IMR-90 (cell line): Measurements from ENCODE around the gene RARRES1. TPM values are rescaled to one million over a fixed set of nuclear protein-coding genes. Genes with fewer than 3 reads are reported as not detected.

Experiments used
- ATAC-seq: fragments of 200-7000 bp; cut with Tn5 transposase; 2 replicates; pipeline ENCODE4 v1.9.1; 2020; ENCODE audit warnings: low read depth, mild to moderate bottlenecking, moderate library complexity
- BruUV-seq: library from RNA; stranded (reverse); fragments of 400-500 nt; replicated peaks from 2 replicates; lab custom pipeline; 2021; lab: Mats Ljungman, UMichigan
- CTCF ChIA-PET: fragments of 300-600 bp; formaldehyde crosslinking; extraction: SDS; loops from one replicate; lab custom pipeline; 2021; ENCODE audit warnings: antibody characterized with exemption; lab: Yijun Ruan, JAX
- POLR2A ChIA-PET: fragments of 300-600 bp; sonication (Branson Sonifier 250); formaldehyde crosslinking; loops from one replicate; lab custom pipeline; 2022; ENCODE audit warnings: antibody characterized with exemption; ENCODE audit not compliant: unreplicated experiment; lab: Charles Lee
- DNase-seq: peaks from one replicate; pipeline ENCODE4 v3.0.0; 2013
- H2AFZ ChIP-seq: replicated peaks from 2 replicates; pipeline ENCODE3; 2013; ENCODE audit warnings: low read length, mild to moderate bottlenecking; ENCODE audit not compliant: poor library complexity
- H2AK5ac ChIP-seq: 2 replicates; pipeline ENCODE4 v1.6.1; 2013; ENCODE audit warnings: low read depth, low read length, inconsistent platforms
- H2AK9ac ChIP-seq: replicated peaks from 2 replicates; pipeline ENCODE3; 2013; ENCODE audit warnings: mild to moderate bottlenecking, low read depth, low read length, moderate library complexity; ENCODE audit not compliant: poor library complexity
- H2BK120ac ChIP-seq: 2 replicates; pipeline ENCODE4 v1.6.1; 2013; ENCODE audit warnings: low read depth, low read length, inconsistent platforms
- H2BK15ac ChIP-seq: 3 replicates; pipeline ENCODE4 v1.6.1; 2013; ENCODE audit warnings: low read depth, low read length, inconsistent platforms
- H2BK20ac ChIP-seq: 2 replicates; pipeline ENCODE4 v1.6.1; 2013; ENCODE audit warnings: low read depth, mild to moderate bottlenecking, inconsistent platforms, low read length, moderate library complexity
- H2BK5ac ChIP-seq: 2 replicates; pipeline ENCODE4 v1.6.1; 2013; ENCODE audit warnings: mild to moderate bottlenecking, low read depth, low read length, inconsistent platforms; ENCODE audit not compliant: poor library complexity, severe bottlenecking
- H3K14ac ChIP-seq: replicated peaks from 2 replicates; pipeline ENCODE4 v1.6.1; 2013; ENCODE audit warnings: low read depth, low read length, inconsistent platforms
- H3K18ac ChIP-seq: 2 replicates; pipeline ENCODE4 v1.6.1; 2013; ENCODE audit warnings: low read depth, low read length, control low read depth
- H3K23ac ChIP-seq: 2 replicates; pipeline ENCODE4 v1.6.1; 2013; ENCODE audit warnings: low read depth, low read length, inconsistent platforms
- H3K27ac ChIP-seq: 2 replicates; pipeline ENCODE4 v1.5.1; 2013; ENCODE audit warnings: mild to moderate bottlenecking, control low read depth, low read length; ENCODE audit not compliant: insufficient read depth
- H3K27me3 ChIP-seq: 2 replicates; pipeline ENCODE4 v1.6.1; 2013; ENCODE audit warnings: low read length; ENCODE audit not compliant: control insufficient read depth, insufficient read depth
- H3K36me3 ChIP-seq: 2 replicates; pipeline ENCODE4 v1.6.1; 2013; ENCODE audit warnings: low read length, mixed read lengths; ENCODE audit not compliant: control insufficient read depth, insufficient read depth
- H3K4ac ChIP-seq: 2 replicates; pipeline ENCODE4 v1.6.1; 2013; ENCODE audit warnings: low read depth, low read length, inconsistent platforms
- H3K4me1 ChIP-seq: 2 replicates; pipeline ENCODE4 v1.6.1; 2013; ENCODE audit warnings: low read length, mixed read lengths; ENCODE audit not compliant: control insufficient read depth, insufficient read depth
- H3K4me2 ChIP-seq: 2 replicates; pipeline ENCODE4 v1.6.1; 2013; ENCODE audit warnings: low read depth, mild to moderate bottlenecking, control low read depth, low read length, moderate library complexity
- H3K4me3 ChIP-seq: 2 replicates; pipeline ENCODE4 v1.5.1; 2013; ENCODE audit warnings: low read depth, mild to moderate bottlenecking, control low read depth, low read length, moderate library complexity; ENCODE audit not compliant: insufficient read depth
- H3K56ac ChIP-seq: 2 replicates; pipeline ENCODE4 v1.6.1; 2013; ENCODE audit warnings: low read length, inconsistent platforms; ENCODE audit not compliant: insufficient read depth; ENCODE audit errors: extremely low read depth
- H3K79me1 ChIP-seq, 2 experiments: 2 replicates each; pipeline ENCODE4 v1.6.1; 2013; ENCODE audit warnings: low read length in 2 of 2, inconsistent platforms in 1 of 2, low read depth in 1 of 2
- H3K9ac ChIP-seq: 2 replicates; pipeline ENCODE4 v1.6.1; 2013; ENCODE audit warnings: low read depth, low read length, control low read depth
- H3K9me1 ChIP-seq: 2 replicates; pipeline ENCODE4 v1.6.1; 2013; ENCODE audit warnings: low read length, inconsistent platforms; ENCODE audit not compliant: insufficient read depth
- H3K9me3 ChIP-seq: 2 replicates; pipeline ENCODE4 v1.6.1; 2013; ENCODE audit warnings: low read length; ENCODE audit not compliant: control insufficient read depth, insufficient read depth
- H4K20me1 ChIP-seq: 2 replicates; pipeline ENCODE4 v1.6.1; 2013; ENCODE audit warnings: low read length, inconsistent platforms; ENCODE audit not compliant: insufficient read depth
- H4K5ac ChIP-seq: 2 replicates; pipeline ENCODE4 v1.6.1; 2013; ENCODE audit warnings: mild to moderate bottlenecking, low read depth, low read length, control low read depth
- H4K8ac ChIP-seq, 2 experiments: 2 replicates each; pipeline ENCODE4 v1.6.1; 2013; ENCODE audit warnings: low read depth in 2 of 2, low read length in 2 of 2, control low read depth in 1 of 2, inconsistent platforms in 1 of 2
- H4K91ac ChIP-seq: 2 replicates; pipeline ENCODE4 v1.6.1; 2013; ENCODE audit warnings: low read depth, low read length, inconsistent platforms; ENCODE audit not compliant: insufficient read depth
- BHLHE40 ChIP-seq: fragments of 150-350 bp; IDR thresholded peaks from 2 replicates; pipeline ENCODE4 v1.6.1; 2016; ENCODE audit warnings: mild to moderate bottlenecking, low read depth, low read length
- CHD1 ChIP-seq: IDR thresholded peaks from 2 replicates; pipeline ENCODE4 v1.6.1; 2012; ENCODE audit warnings: low read depth, low read length, improper control_type of control experiment
- FOS ChIP-seq: fragments of 150-350 bp; IDR thresholded peaks from 2 replicates; pipeline ENCODE4 v1.6.1; 2016; ENCODE audit warnings: low read depth, low read length
- MAFK ChIP-seq: IDR thresholded peaks from 2 replicates; pipeline ENCODE4 v1.6.1; 2012; ENCODE audit warnings: low read depth, low read length, improper control_type of control experiment
- MAZ ChIP-seq: IDR thresholded peaks from 2 replicates; pipeline ENCODE4 v1.6.1; 2012; ENCODE audit warnings: low read depth, mild to moderate bottlenecking, low read length, improper control_type of control experiment, moderate library complexity, borderline replicate concordance
- MXI1 ChIP-seq: IDR thresholded peaks from 2 replicates; pipeline ENCODE4 v1.6.1; 2012; ENCODE audit warnings: low read depth, mild to moderate bottlenecking, low read length, moderate library complexity, borderline replicate concordance
- SMC3 ChIP-seq: fragments of 150-350 bp; IDR thresholded peaks from 2 replicates; pipeline ENCODE4 v1.6.1; 2016; ENCODE audit warnings: low read depth, mild to moderate bottlenecking, antibody characterized with exemption, low read length, moderate library complexity
- WGBS, 2 experiments: methylation state at CpG; one replicate each; pipeline versions ENCODE4 v1.1.5 to v1.1.7; 2013; ENCODE audit warnings: missing lambda C conversion rate in 2 of 2; ENCODE audit not compliant: insufficient read length in 1 of 2; ENCODE audit errors: extremely low coverage in 2 of 2; 5-methylcytosine and 5-hydroxymethylcytosine counted together
- dilution Hi-C: fragments of 300-500 bp; cut with HindIII; formaldehyde crosslinking; loops from one replicate; pipeline ENCODE4 v1.14.3; 2018; ENCODE audit warnings: low sequenced_read_pairs; ENCODE audit not compliant: unreplicated experiment
- in situ Hi-C: fragments of 300-500 bp; cut with MboI; formaldehyde crosslinking; loops from 3 replicates; pipeline ENCODE4 v1.14.3; 2019; ENCODE audit warnings: low sequenced_read_pairs, inconsistent platforms, mixed read lengths
- intact Hi-C: fragments of 100-400 bp; cut with micrococcal nuclease; formaldehyde crosslinking; loops from 2 replicates; pipeline ENCODE4 v1.10.0; 2022
- polyA plus RNA-seq, 3 experiments: library from polyadenylated mRNA; depleted of rRNA; stranded (reverse); fragments of >200 nt; gene quantifications; 2 replicates each; pipeline ENCODE4 v1.2.3, GENCODE V29; 2012; ENCODE audit warnings: low replicate concordance in 1 of 3
- total RNA-seq: library from RNA; depleted of rRNA; stranded (reverse); fragments of >200 nt; gene quantifications from 2 replicates; pipeline ENCODE4 v1.2.3, GENCODE V29; 2012
- TF ChIP-seq, protein P1 (sequence below): fragments of 150-350 bp; IDR thresholded peaks from 2 replicates; pipeline ENCODE4 v1.6.1; 2017; ENCODE audit warnings: mild to moderate bottlenecking, antibody characterized with exemption, low read length, low read depth

RARRES1 gene
- total and polyA plus RNA-seq, 2 of the 4 experiments (the other 2 are of a cell fraction), result 0.90 to 3.0 TPM

DNA sequence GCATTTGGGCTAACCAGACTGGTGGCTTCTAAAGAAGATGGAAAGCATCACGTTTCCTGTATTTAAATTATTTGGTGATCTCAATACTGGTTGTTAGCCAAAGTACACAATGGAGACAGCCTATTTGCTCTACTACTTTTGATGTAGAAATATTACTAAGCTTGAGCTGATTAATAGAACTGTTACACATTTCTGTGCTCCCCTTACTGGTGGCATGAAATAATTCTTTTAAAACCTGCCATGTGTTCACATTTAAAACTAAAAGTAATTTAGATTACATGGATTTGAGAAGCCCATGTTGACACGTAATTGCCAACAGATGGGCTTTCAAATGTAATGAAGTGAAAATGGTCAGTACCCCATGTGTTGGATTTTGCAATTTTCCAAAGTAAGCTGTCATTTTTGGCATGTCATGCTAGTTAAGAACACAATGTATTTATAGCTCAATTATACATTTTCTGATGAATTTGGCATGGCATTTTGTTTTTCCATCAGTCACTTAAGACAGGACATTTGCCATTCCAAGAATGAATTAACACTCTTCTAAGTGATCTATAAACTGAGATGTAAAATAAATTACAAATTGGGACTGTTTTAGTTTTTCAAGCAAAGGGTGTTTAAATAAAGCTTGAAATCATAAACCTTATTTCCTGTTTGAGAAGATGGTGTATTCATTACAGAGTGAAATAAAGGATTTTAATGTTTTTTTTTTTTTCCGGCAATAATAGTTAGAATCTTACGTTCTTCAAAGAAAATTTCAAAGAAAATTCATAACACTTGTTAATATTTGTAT, 10.8 kb upstream of the RARRES1 start:
- no peaks in the 10 kb centered on the region for H3K9me3 ChIP-seq
- no peak overlapping the region for H3K9ac ChIP-seq
- no peak overlapping the region for H2BK120ac ChIP-seq
- no peak overlapping the region for H2BK5ac ChIP-seq
- POLR2A ChIA-PET, result interaction anchor here (0.5 kb wide), 1 partner anchor 47 kb away, joined by 4 read pairs; no protein-coding TSS in a partner anchor
- no peak overlapping the region for H3K4ac ChIP-seq
- no peak overlapping the region for H2BK20ac ChIP-seq
- TF ChIP-seq FOS, result no peak
- TF ChIP-seq SMC3, result no peak
- TF ChIP-seq MXI1, result no peak
- TF ChIP-seq BHLHE40, result 0 out of 2 replicates have a peak, but pooled peaks have one; percentile 14
- TF ChIP-seq, protein P1, sequence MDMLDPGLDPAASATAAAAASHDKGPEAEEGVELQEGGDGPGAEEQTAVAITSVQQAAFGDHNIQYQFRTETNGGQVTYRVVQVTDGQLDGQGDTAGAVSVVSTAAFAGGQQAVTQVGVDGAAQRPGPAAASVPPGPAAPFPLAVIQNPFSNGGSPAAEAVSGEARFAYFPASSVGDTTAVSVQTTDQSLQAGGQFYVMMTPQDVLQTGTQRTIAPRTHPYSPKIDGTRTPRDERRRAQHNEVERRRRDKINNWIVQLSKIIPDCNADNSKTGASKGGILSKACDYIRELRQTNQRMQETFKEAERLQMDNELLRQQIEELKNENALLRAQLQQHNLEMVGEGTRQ, result no peak
- no peak for TF ChIP-seq MAZ
- no peak for TF ChIP-seq MAFK
- no peak for TF ChIP-seq CHD1
- peaks cover 22% of the 10 kb centered on the region for H3K4me1 ChIP-seq
- H3K4me3 ChIP-seq, result no peak overlapping the region
- WGBS, 2 experiments, result no CpG with 5 or more reads among the region's 4 CpGs
- no peak overlapping the region for H4K5ac ChIP-seq
- no peak overlapping the region for H3K18ac ChIP-seq
- H3K9me1 ChIP-seq, result peaks cover 24% of the 10 kb centered on the region
- DNase-seq (peak; percentile 61), ATAC-seq (no peak)
- H3K79me1 ChIP-seq, result peaks cover 0 to 4% of the 10 kb centered on the region in 2 experiments; a peak in 2 of 4 replicates
- no peak overlapping the region for H4K91ac ChIP-seq
- H2BK15ac ChIP-seq, result no peak overlapping the region
- no peak overlapping the region for H3K4me2 ChIP-seq
- dilution Hi-C loops, result no loop called here
- H3K36me3 ChIP-seq, result peaks cover 9% of the 10 kb centered on the region; the same call in 1 of the 2 replicates
- H4K20me1 ChIP-seq, result no peaks in the 10 kb centered on the region
- H4K8ac ChIP-seq, result no peak overlapping the region
- in situ Hi-C loops, result no loop called here
- no peak overlapping the region for H2AK5ac ChIP-seq
- no peak overlapping the region for H3K56ac ChIP-seq
- H2AK9ac ChIP-seq, result no peak overlapping the region
- CTCF ChIA-PET, result no interaction called here
- H3K23ac ChIP-seq, result no peak overlapping the region
- no peak overlapping the region for H3K14ac ChIP-seq
- intact Hi-C loops, result no loop called here
- no peak overlapping the region for H2AFZ ChIP-seq
- H3K27ac ChIP-seq, result peak overlapping the region; percentile 36; the same call in 1 of the 2 replicates
- no peaks in the 10 kb centered on the region for H3K27me3 ChIP-seq
- BruUV-seq, result no TSS peak
